GM12865 (cell line): ENCODE measurements around the gene ABHD17C.

Source experiments
- DNase-seq: peaks from one replicate; pipeline ENCODE4 v3.0.0; 2010; ENCODE audit warnings: low read depth
- H3K4me3 ChIP-seq: 2 replicates; pipeline ENCODE4 v1.5.1; 2011; ENCODE audit warnings: mild to moderate bottlenecking, low read depth, low read length, control low read depth
- CTCF ChIP-seq: IDR thresholded peaks from 2 replicates; pipeline ENCODE4 v1.5.1; 2011; ENCODE audit warnings: low read length, control low read depth, low read depth, inconsistent platforms; ENCODE audit not compliant: insufficient read depth; ENCODE audit errors: missing control alignments

ABHD17C gene

GRCh38 chr15:80766275-80766674 lies 71.2 kb downstream of the ABHD17C start:
- TF ChIP-seq CTCF, result no peak

DNA sequence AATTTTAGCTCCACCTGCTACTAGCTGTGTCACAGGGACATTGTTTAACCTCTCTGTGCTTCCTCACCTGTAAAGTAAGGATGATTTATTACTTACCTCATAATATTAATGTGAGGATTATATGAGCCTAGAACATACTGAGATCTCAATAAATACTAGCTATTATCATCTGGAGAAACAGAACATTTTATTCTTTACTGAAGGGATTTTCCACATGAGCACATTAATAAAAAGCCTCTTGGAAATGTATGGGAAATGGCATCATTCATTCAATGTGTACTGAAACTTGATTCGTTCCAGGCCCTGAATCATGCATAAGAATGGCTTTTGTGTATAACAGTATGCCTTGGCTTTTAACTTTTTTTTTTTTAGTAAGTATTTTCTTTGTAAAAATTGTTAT lies 73.0 kb downstream of the ABHD17C start:
- DNase-seq, result no peak
- no peak overlapping the region for H3K4me3 ChIP-seq
- no peak for TF ChIP-seq CTCF

More at GRCh38 chr15:80766275-80766674, 71.2 kb downstream of the ABHD17C start:
- no peak for DNase-seq
- no peak overlapping the region for H3K4me3 ChIP-seq

- no peak for DNase-seq
- H3K4me3 ChIP-seq, result no peak overlapping the region
- no peak for TF ChIP-seq CTCF
Measured at GRCh38 chr15:80769153-80769828, 74.2 kb downstream of the ABHD17C start.

- no peak overlapping the region for H3K4me3 ChIP-seq
- TF ChIP-seq CTCF, result no peak
- DNase-seq, result no peak
Measured at GRCh38 chr15:80769829-80770705, 75.0 kb downstream of the ABHD17C start.

- no peak for DNase-seq
- TF ChIP-seq CTCF, result no peak
- no peak overlapping the region for H3K4me3 ChIP-seq
Measured at GRCh38 chr15:80773122-80773551, 78.0 kb downstream of the ABHD17C start.

GRCh38 chr15:80773792-80774352 lies 78.8 kb downstream of the ABHD17C start:
- H3K4me3 ChIP-seq, result no peak overlapping the region
- TF ChIP-seq CTCF, result no peak
- DNase-seq, result no peak
